OCI-LY3 (cell line): ENCODE measurements around the gene LOXL3.

Experiments used
- EZH2phosphoT487 ChIP-seq: fragments of 200-600 bp; shearing (Covaris generic); IDR thresholded peaks from 2 replicates; pipeline ENCODE4 v1.6.1; 2018; ENCODE audit warnings: antibody characterized with exemption, mixed run types, low read depth
- TF ChIP-seq, protein P1 (sequence below): fragments of 200-600, 300-600 bp; sonication (generic); IDR thresholded peaks from 2 replicates; pipeline ENCODE4 v1.5.1; 2014; ENCODE audit warnings: antibody characterized with exemption, low read length, low read depth

- TF ChIP-seq, protein P1, sequence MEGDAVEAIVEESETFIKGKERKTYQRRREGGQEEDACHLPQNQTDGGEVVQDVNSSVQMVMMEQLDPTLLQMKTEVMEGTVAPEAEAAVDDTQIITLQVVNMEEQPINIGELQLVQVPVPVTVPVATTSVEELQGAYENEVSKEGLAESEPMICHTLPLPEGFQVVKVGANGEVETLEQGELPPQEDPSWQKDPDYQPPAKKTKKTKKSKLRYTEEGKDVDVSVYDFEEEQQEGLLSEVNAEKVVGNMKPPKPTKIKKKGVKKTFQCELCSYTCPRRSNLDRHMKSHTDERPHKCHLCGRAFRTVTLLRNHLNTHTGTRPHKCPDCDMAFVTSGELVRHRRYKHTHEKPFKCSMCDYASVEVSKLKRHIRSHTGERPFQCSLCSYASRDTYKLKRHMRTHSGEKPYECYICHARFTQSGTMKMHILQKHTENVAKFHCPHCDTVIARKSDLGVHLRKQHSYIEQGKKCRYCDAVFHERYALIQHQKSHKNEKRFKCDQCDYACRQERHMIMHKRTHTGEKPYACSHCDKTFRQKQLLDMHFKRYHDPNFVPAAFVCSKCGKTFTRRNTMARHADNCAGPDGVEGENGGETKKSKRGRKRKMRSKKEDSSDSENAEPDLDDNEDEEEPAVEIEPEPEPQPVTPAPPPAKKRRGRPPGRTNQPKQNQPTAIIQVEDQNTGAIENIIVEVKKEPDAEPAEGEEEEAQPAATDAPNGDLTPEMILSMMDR = no peak
- no peak for TF ChIP-seq EZH2phosphoT487
Observed at GRCh38 chr2:74555610-74556103, 1.9 kb upstream of the LOXL3 start.
